ENCODE data around the gene PCDH9.

Gene PCDH9

DNA sequence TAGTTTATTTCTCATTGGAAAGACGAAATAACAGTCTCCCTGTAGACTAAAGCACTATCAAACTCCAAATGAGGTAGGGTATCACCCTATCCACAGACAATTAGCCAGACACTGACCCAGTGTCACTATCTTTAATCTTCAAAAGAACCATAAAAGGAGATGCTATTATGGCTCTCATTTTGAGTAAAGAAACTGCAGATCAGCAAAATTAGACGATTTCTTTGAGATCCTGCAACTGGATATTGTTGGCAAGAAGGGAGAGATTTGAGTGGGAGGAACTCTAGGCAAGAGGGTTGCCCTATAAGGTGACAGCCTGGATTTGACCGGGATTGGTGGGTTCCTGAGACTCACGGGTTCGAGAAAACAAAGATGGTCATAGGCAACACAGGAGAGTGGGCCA lies 71.2 kb downstream of the PCDH9 start:
- H3K9me3 Mint-ChIP-seq = no peaks in the 10 kb centered on the region
- no peaks in the 10 kb centered on the region for H3K36me3 Mint-ChIP-seq
- no peak overlapping the region for H3K4me3 Mint-ChIP-seq
- H3K4me1 Mint-ChIP-seq = no peaks in the 10 kb centered on the region
- no peak overlapping the region for H3K27ac Mint-ChIP-seq
- ATAC-seq (ENCODE audit: low read depth) (no peak), DNase-seq (ENCODE audit: low spot score in 2 of 2) (no peak)
- no peaks in the 10 kb centered on the region for H3K27me3 Mint-ChIP-seq

- ATAC-seq (ENCODE audit: low read depth) (no peak), DNase-seq (ENCODE audit: low spot score in 2 of 2) (no peak)
- Mint-ChIP-seq H3K4me1 (no peaks in the 10 kb centered on the region), H3K36me3 (no peaks in the 10 kb centered on the region), H3K27me3 (no peaks in the 10 kb centered on the region), H3K4me3 (no peak overlapping the region), H3K27ac (no peak overlapping the region), H3K9me3 (no peaks in the 10 kb centered on the region)
Measured at GRCh38 chr13:67156723-67157060, 73.4 kb downstream of the PCDH9 start.

- Mint-ChIP-seq H3K27me3 (no peaks in the 10 kb centered on the region), H3K9me3 (no peaks in the 10 kb centered on the region), H3K4me1 (no peaks in the 10 kb centered on the region), H3K36me3 (no peaks in the 10 kb centered on the region), H3K27ac (no peak overlapping the region), H3K4me3 (no peak overlapping the region)
- no peak for ATAC-seq (ENCODE audit: low read depth)
- no peak for DNase-seq (ENCODE audit: low spot score in 2 of 2)
Measured at GRCh38 chr13:67155898-67156722, 74.0 kb downstream of the PCDH9 start.

DNA sequence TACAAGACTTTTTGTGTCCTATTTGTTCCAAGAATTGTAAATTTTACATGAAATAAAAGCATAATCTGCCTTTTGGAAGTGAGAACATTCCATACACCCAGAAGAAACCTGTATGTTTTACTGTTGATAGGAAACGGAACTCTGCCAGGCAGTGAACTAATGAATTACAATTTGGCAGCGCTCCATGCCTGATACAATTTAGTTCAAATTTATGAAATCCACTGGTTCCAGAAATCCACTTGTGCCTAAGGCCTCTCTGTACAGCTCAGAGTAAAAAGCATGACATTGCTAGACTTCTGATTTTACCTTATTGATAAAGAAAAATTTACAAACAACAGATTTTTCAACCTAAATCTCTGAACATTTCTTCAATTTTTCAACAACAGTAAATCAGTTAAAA lies 78.1 kb downstream of the PCDH9 start:
- peaks cover 3% of the 10 kb centered on the region for H3K4me1 Mint-ChIP-seq

DNA sequence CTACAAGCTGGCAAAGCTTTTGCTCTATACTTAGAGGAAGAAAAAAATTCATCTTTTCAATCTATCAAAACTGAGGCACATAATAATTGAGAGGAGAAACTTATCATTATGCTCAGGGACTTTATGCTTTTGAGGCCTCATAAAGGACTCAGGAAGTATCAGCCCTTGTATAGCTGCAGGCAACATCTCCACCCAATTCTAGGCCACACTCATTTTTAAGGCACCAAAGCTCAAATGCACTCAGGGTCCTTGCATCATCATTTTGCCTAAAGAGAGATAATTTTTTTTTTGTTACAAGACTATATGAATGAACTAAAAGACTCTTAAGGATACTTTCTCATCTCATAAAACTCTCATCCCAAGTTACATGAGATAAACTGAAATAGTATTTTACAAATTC lies 78.5 kb downstream of the PCDH9 start:
- Mint-ChIP-seq H3K4me1 (peaks cover 3% of the 10 kb centered on the region), H3K4me3 (no peak overlapping the region), H3K27ac (no peak overlapping the region), H3K9me3 (peaks cover 1% of the 10 kb centered on the region), H3K27me3 (no peaks in the 10 kb centered on the region), H3K36me3 (no peaks in the 10 kb centered on the region)
- no peak for DNase-seq (ENCODE audit: low spot score in 2 of 2)
- ATAC-seq (ENCODE audit: low read depth) = no peak

More for the DNA sequence above, 78.1 kb downstream of the PCDH9 start:
- peaks cover 1% of the 10 kb centered on the region for H3K9me3 Mint-ChIP-seq
- no peaks in the 10 kb centered on the region for H3K27me3 Mint-ChIP-seq
- H3K27ac Mint-ChIP-seq = no peak overlapping the region
- no peaks in the 10 kb centered on the region for H3K36me3 Mint-ChIP-seq
- H3K4me3 Mint-ChIP-seq = no peak overlapping the region
- DNase-seq (ENCODE audit: low spot score in 2 of 2) (no peak), ATAC-seq (ENCODE audit: low read depth) (no peak)

DNA sequence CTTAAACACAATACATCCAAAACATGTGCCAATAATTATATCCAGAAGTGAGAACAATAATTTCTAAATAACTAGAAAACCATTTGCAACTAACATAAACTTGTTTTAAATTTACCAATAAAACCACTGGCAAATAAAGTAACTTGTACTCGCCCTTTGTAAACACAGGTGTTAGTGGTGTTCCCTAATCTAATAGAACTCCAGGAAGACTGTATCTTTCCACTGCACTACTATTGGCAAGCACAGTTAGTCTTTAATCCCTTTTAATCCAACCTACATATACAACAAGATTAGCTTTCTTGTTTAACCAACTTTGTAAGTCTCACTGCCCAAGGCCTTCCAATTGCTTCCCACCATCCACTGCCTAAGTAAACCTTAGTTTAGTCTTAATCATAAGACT lies 79.5 kb downstream of the PCDH9 start:
- H3K27me3 Mint-ChIP-seq = no peaks in the 10 kb centered on the region
- H3K36me3 Mint-ChIP-seq = no peaks in the 10 kb centered on the region
- H3K4me3 Mint-ChIP-seq = no peak overlapping the region
- ATAC-seq (ENCODE audit: low read depth) = no peak
- no peak overlapping the region for H3K27ac Mint-ChIP-seq
- peaks cover 3% of the 10 kb centered on the region for H3K4me1 Mint-ChIP-seq
- peaks cover 1% of the 10 kb centered on the region for H3K9me3 Mint-ChIP-seq
- DNase-seq (ENCODE audit: low spot score in 2 of 2) = no peak

GRCh38 chr13:67148161-67148571 lies 82.0 kb downstream of the PCDH9 start:
- Mint-ChIP-seq H3K27me3 (no peaks in the 10 kb centered on the region), H3K9me3 (peaks cover 1% of the 10 kb centered on the region), H3K4me1 (peaks cover 3% of the 10 kb centered on the region), H3K4me3 (no peak overlapping the region), H3K36me3 (no peaks in the 10 kb centered on the region), H3K27ac (no peak overlapping the region)
- ATAC-seq (ENCODE audit: low read depth) (no peak), DNase-seq (ENCODE audit: low spot score in 2 of 2) (no peak)

DNA sequence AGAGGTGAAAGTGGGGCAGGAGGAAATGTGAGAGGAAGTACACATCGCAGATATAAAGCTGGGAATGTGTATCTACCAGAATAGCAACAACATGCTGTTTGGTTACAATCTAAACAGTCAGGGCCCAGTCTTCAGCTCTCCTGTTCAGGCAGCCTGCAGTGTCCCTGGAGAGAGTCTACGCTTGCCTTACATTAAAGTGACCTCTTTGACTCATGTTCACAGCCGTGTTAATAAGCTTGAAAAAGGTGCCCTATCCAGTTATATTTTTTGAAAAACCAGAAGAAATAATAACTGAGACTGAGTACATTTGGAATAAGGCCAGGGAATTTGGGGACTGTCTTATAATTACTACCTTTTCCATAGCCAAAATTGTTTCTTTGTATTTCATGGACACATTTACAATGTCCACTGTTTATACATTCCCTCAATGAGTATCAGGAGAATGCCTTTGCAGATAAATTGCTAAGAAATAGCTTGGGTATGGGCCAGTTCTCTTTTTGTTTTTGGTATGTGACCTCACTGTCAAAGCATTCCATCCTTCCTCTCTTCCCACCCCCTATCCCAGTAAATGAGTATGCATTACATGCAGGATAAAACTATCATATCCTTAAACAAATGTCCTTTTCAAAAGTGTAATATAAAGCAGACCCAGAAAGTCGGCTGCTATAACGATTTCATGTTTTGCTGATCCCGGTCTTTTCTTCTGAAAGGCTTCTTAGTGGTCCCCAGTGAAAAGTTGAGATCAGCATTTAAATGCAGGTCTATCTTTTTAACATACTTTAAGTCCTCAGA lies 82.6 kb downstream of the PCDH9 start:
- no peak for DNase-seq (ENCODE audit: low spot score in 2 of 2)

GRCh38 chr13:67146523-67147130 lies 83.5 kb downstream of the PCDH9 start:
- no peak overlapping the region for H3K4me3 Mint-ChIP-seq
- no peaks in the 10 kb centered on the region for H3K27me3 Mint-ChIP-seq
- no peak for DNase-seq (ENCODE audit: low spot score in 2 of 2)
- ATAC-seq (ENCODE audit: low read depth) = no peak
- peaks cover 3% of the 10 kb centered on the region for H3K4me1 Mint-ChIP-seq
- peaks cover 1% of the 10 kb centered on the region for H3K9me3 Mint-ChIP-seq
- H3K36me3 Mint-ChIP-seq = no peaks in the 10 kb centered on the region
- no peak overlapping the region for H3K27ac Mint-ChIP-seq

More for the DNA sequence above, 82.6 kb downstream of the PCDH9 start:
- Mint-ChIP-seq H3K4me1 (peaks cover 3% of the 10 kb centered on the region), H3K27ac (no peak overlapping the region), H3K36me3 (no peaks in the 10 kb centered on the region), H3K9me3 (peaks cover 1% of the 10 kb centered on the region), H3K4me3 (no peak overlapping the region), H3K27me3 (no peaks in the 10 kb centered on the region)
- ATAC-seq (ENCODE audit: low read depth) = no peak

DNA sequence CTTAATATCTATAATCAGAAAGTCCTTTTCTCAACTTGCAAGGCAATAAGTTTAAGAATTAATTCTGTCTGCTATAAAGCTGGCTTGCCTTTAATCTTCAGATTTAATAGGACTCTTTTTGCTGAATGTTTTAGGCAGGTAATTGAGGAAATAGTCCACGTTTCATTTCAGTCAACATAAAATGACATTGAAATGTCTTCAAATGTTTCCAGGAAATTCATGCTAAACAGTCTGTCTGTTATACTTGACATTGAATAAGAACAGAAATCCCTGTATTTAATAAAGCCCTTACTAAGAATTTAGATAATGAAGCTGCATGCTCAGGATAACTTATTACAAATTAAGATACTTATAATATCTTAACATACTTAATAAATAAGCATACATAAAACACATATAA lies 84.2 kb downstream of the PCDH9 start:
- DNase-seq (ENCODE audit: low spot score in 2 of 2) (no peak), ATAC-seq (ENCODE audit: low read depth) (no peak)
- Mint-ChIP-seq H3K27ac (no peak overlapping the region), H3K9me3 (peaks cover 3% of the 10 kb centered on the region), H3K4me3 (no peak overlapping the region), H3K36me3 (no peaks in the 10 kb centered on the region), H3K27me3 (no peaks in the 10 kb centered on the region), H3K4me1 (peaks cover 3% of the 10 kb centered on the region)

DNA sequence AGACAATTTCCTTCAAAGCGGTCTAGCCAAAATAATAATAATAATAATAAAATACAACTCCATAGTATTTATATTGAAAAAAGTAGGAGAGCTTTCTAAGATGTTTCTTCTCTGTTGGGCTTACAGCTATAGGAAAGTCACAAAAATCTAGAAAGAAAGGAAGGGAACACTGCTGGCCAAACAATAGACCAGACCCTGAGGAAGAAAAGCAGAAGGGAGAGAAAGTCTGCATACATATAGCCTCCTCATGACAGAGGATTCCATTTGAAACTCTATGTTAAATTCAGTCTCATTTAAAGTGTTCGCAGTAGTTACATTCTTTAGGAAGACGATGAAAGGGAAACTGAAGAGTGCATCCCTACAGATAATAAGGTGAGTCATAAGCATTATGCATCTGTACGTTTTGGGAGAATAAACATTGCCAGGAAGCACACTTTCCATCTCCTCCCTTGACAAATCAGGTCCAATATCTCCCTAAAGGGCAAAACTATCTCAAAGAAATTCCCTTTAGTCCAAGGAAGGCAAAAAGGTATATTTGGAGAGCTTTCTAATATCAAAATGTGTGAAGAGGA lies 86.5 kb downstream of the PCDH9 start:
- no peaks in the 10 kb centered on the region for H3K36me3 Mint-ChIP-seq
- ATAC-seq (ENCODE audit: low read depth) = no peak
- no peak overlapping the region for H3K4me3 Mint-ChIP-seq
- H3K27me3 Mint-ChIP-seq = no peaks in the 10 kb centered on the region
- H3K4me1 Mint-ChIP-seq = peaks cover 3% of the 10 kb centered on the region
- DNase-seq (ENCODE audit: low spot score in 2 of 2) = no peak
- H3K27ac Mint-ChIP-seq = no peak overlapping the region
- H3K9me3 Mint-ChIP-seq = peaks cover 3% of the 10 kb centered on the region

- H3K4me1 Mint-ChIP-seq = no peaks in the 10 kb centered on the region
- H3K27ac Mint-ChIP-seq = no peak overlapping the region
Measured at GRCh38 chr13:67140006-67140405, 90.1 kb downstream of the PCDH9 start.

DNA sequence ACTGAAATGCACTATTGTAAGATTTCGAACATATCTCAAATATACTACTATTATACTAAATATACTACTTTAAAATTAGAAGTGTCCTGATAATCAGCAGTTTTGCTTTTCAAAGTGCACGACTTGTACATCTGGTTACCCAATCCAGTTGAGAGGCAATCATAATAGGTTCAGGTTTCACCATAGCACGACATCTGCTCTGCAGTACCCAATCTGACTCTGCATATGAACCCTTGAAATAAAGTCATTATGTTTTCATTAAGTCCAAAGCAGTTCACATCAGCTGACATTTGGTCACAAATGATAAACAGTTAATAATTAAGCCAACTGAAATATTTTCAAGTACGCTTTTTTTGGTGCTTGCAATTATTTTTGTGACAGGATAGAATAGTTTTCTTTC lies 90.6 kb downstream of the PCDH9 start:
- H3K27ac Mint-ChIP-seq = no peak overlapping the region
- H3K9me3 Mint-ChIP-seq = peaks cover 2% of the 10 kb centered on the region
- no peaks in the 10 kb centered on the region for H3K27me3 Mint-ChIP-seq
- DNase-seq (ENCODE audit: low spot score in 2 of 2) (no peak), ATAC-seq (ENCODE audit: low read depth) (no peak)
- H3K4me1 Mint-ChIP-seq = peaks cover under 1% of the 10 kb centered on the region
- no peaks in the 10 kb centered on the region for H3K36me3 Mint-ChIP-seq
- no peak overlapping the region for H3K4me3 Mint-ChIP-seq

More at GRCh38 chr13:67140006-67140405, 90.1 kb downstream of the PCDH9 start:
- DNase-seq (ENCODE audit: low spot score in 2 of 2) (no peak), ATAC-seq (ENCODE audit: low read depth) (no peak)
- peaks cover 2% of the 10 kb centered on the region for H3K9me3 Mint-ChIP-seq
- H3K27me3 Mint-ChIP-seq = no peaks in the 10 kb centered on the region
- H3K4me3 Mint-ChIP-seq = no peak overlapping the region
- H3K36me3 Mint-ChIP-seq = no peaks in the 10 kb centered on the region

- Mint-ChIP-seq H3K27me3 (no peaks in the 10 kb centered on the region), H3K27ac (no peak overlapping the region), H3K4me1 (peaks cover 3% of the 10 kb centered on the region), H3K4me3 (no peak overlapping the region), H3K36me3 (no peaks in the 10 kb centered on the region), H3K9me3 (peaks cover 2% of the 10 kb centered on the region)
- ATAC-seq (ENCODE audit: low read depth) (no peak), DNase-seq (ENCODE audit: low spot score in 2 of 2) (no peak)
Measured at GRCh38 chr13:67138970-67139369, 91.2 kb downstream of the PCDH9 start.

All from memory B cell (primary cell).